Measurements from ENCODE around the gene OPCML.

The OPCML gene

DNA sequence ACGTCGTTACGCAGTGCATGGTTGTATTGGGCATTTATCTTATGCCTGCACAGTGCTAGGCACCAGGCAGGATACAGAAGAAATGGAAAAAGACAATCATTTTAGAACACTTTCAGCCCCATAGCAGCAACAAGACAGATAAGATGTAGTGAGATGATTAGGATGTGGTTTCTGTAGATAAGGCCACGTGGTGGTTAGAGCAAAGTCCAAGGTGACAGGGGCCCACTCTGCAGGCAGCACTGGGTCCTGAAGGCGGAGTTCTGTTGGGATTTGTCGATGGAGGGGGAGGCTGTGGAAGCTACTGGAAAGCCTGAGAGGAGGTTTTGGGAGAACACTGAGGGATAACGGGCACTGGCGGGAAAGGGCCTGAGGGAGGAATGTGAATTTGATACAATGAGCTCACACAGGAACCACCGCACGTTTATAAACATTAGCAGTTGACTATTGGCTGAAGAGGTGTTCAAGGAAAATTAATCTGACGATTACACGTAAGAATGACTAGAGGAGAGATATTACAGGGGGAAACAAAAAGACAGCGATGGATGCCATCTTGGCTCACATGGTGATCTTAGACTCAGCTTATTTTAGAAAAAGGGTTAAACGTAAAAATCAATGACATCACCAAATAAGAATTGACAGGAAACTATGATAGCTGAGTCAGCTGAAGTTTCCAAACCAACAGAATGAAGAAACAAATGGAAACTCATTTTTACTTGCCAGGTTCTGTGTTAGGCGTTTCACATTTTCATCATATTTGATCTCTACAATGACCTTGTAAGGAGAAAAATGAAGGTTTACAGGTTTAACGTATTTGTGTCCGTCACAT lies 551.0 kb downstream of the OPCML start:
- no peak overlapping the region for H2AFZ ChIP-seq (ENCODE audit: low read length)
- H3K27ac ChIP-seq (replicated peaks; ENCODE audit: low read length): no peak overlapping the region
- no peak overlapping the region for H3K4ac ChIP-seq (ENCODE audit: low read length)
- H3K18ac ChIP-seq (ENCODE audit: low read length): no peak overlapping the region
- H2BK5ac ChIP-seq (ENCODE audit: low read length): no peak overlapping the region
- H3K23ac ChIP-seq (ENCODE audit: low read depth, low read length, poor library complexity): no peak overlapping the region
- no peak overlapping the region for H4K8ac ChIP-seq (ENCODE audit: low read depth, low read length)
- H3K4me3 ChIP-seq (ENCODE audit: low read length in 2 of 2): no peak overlapping the region
- H3K4me1 ChIP-seq (ENCODE audit: control insufficient read depth in 2 of 2, insufficient read depth in 1 of 2, low read depth in 1 of 2, low read length in 2 of 2): peaks cover 0 to 9% of the 10 kb centered on the region in 2 donors
- no peak overlapping the region for H2BK12ac ChIP-seq (ENCODE audit: low read length)
- DNase-seq (ENCODE audit: low spot score): no peak
- no CpG with 5 or more reads among the region's 17 CpGs for WGBS, 2 donors (ENCODE audit: extremely low coverage in 2 of 2, insufficient read length in 2 of 2, insufficient replicate concordance in 1 of 2)
- no peaks in the 10 kb centered on the region for H3K36me3 ChIP-seq (replicated peaks in 1 of 2; ENCODE audit: control insufficient read depth in 2 of 2, insufficient read depth in 2 of 2, low read length in 2 of 2)
- no peaks in the 10 kb centered on the region for H3K27me3 ChIP-seq (ENCODE audit: control insufficient read depth in 3 of 3, insufficient read depth in 3 of 3, low read depth in 1 of 3, low read length in 3 of 3)
- H2AK5ac ChIP-seq (ENCODE audit: low read depth, low read length): no peak overlapping the region
- H2BK120ac ChIP-seq (ENCODE audit: low read depth, low read length): no peak overlapping the region
- no peaks in the 10 kb centered on the region for H3K79me1 ChIP-seq (ENCODE audit: low read depth, low read length)
- H4K91ac ChIP-seq (ENCODE audit: low read depth, low read length, poor library complexity): no peak overlapping the region
- no peak overlapping the region for H2BK15ac ChIP-seq (ENCODE audit: low read length)
- no peak overlapping the region for H3K4me2 ChIP-seq (ENCODE audit: insufficient read depth, low read length, poor library complexity, severe bottlenecking)
- no peak overlapping the region for H3K9ac ChIP-seq (ENCODE audit: low read depth, low read length, poor library complexity)
- H3K9me3 ChIP-seq (replicated peaks in 1 of 2; ENCODE audit: control insufficient read depth in 2 of 2, insufficient read depth in 1 of 2, low read depth in 1 of 2, low read length in 2 of 2): no peaks in the 10 kb centered on the region
- H3K14ac ChIP-seq (ENCODE audit: low read length): no peak overlapping the region

DNA sequence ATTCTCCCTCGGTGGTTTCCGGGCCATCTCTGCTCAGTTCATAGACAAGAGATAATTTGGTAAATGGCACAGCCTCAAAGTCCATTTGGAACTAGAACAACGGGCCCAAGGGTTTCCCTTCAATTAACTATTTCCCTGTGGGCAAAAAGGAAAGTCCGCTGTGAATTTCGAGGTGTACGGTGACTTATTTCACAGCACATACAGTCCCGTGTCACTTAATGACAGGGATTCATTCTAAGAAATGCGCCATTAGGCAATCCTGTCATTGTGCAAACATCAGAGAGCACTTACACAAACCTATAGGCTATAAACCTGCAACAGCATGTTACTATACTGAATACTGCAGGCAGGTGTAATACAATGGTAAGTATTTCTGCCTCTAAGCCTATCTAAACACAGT lies 551.6 kb downstream of the OPCML start:
- H2AK5ac ChIP-seq (ENCODE audit: low read depth, low read length): no peak overlapping the region
- H3K36me3 ChIP-seq (replicated peaks in 1 of 2; ENCODE audit: control insufficient read depth in 2 of 2, insufficient read depth in 2 of 2, low read length in 2 of 2): no peaks in the 10 kb centered on the region
- H4K91ac ChIP-seq (ENCODE audit: low read depth, low read length, poor library complexity): no peak overlapping the region
- H3K9ac ChIP-seq (ENCODE audit: low read depth, low read length, poor library complexity): no peak overlapping the region
- no peak overlapping the region for H3K27ac ChIP-seq (replicated peaks; ENCODE audit: low read length)
- H2AFZ ChIP-seq (ENCODE audit: low read length): no peak overlapping the region
- H3K23ac ChIP-seq (ENCODE audit: low read depth, low read length, poor library complexity): no peak overlapping the region
- no peak overlapping the region for H2BK15ac ChIP-seq (ENCODE audit: low read length)
- H2BK5ac ChIP-seq (ENCODE audit: low read length): no peak overlapping the region
- H4K8ac ChIP-seq (ENCODE audit: low read depth, low read length): no peak overlapping the region
- H3K9me3 ChIP-seq (replicated peaks in 1 of 2; ENCODE audit: control insufficient read depth in 2 of 2, insufficient read depth in 1 of 2, low read depth in 1 of 2, low read length in 2 of 2): no peaks in the 10 kb centered on the region
- H2BK120ac ChIP-seq (ENCODE audit: low read depth, low read length): no peak overlapping the region
- no peak overlapping the region for H3K4me2 ChIP-seq (ENCODE audit: insufficient read depth, low read length, poor library complexity, severe bottlenecking)
- H3K27me3 ChIP-seq (ENCODE audit: control insufficient read depth in 3 of 3, insufficient read depth in 3 of 3, low read depth in 1 of 3, low read length in 3 of 3): no peaks in the 10 kb centered on the region
- no peak overlapping the region for H2BK12ac ChIP-seq (ENCODE audit: low read length)
- no peaks in the 10 kb centered on the region for H3K79me1 ChIP-seq (ENCODE audit: low read depth, low read length)
- no peak overlapping the region for H3K14ac ChIP-seq (ENCODE audit: low read length)
- no CpG with 5 or more reads among the region's 8 CpGs for WGBS, 2 donors (ENCODE audit: extremely low coverage in 2 of 2, insufficient read length in 2 of 2, insufficient replicate concordance in 1 of 2)
- H3K4me1 ChIP-seq (ENCODE audit: control insufficient read depth in 2 of 2, insufficient read depth in 1 of 2, low read depth in 1 of 2, low read length in 2 of 2): peaks cover 0 to 9% of the 10 kb centered on the region in 2 donors
- no peak overlapping the region for H3K4ac ChIP-seq (ENCODE audit: low read length)
- H3K4me3 ChIP-seq (ENCODE audit: low read length in 2 of 2): no peak overlapping the region
- no peak for DNase-seq (ENCODE audit: low spot score)
- no peak overlapping the region for H3K18ac ChIP-seq (ENCODE audit: low read length)

DNA sequence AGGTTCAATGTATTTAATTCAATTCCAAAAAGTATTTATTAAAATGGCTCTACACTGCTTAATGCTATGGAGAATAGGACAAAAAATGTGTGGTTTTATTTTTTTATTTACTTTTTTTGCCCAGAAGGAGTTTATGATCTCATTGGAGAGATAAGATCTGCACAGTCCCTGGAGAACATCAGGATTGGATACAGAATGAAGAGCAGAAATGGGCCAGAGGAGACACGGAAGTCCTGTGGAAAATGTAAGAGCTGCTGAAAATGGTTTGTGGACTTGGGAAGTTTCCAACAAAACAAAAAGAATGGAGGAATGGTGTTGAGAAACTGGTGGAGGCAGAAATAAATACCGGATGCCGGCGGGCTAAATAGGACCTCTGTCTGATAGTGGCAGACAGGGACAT lies 554.6 kb downstream of the OPCML start:
- Histone ChIP-seq H3K9me3 (replicated peaks in 1 of 2; ENCODE audit: control insufficient read depth in 2 of 2, insufficient read depth in 1 of 2, low read depth in 1 of 2, low read length in 2 of 2) (no peaks in the 10 kb centered on the region), H3K4me1 (ENCODE audit: control insufficient read depth in 2 of 2, insufficient read depth in 1 of 2, low read depth in 1 of 2, low read length in 2 of 2) (peaks cover 0 to 2% of the 10 kb centered on the region in 2 donors), H2BK5ac (ENCODE audit: low read length) (no peak overlapping the region), H4K8ac (ENCODE audit: low read depth, low read length) (no peak overlapping the region), H3K4me2 (ENCODE audit: insufficient read depth, low read length, poor library complexity, severe bottlenecking) (no peak overlapping the region), H3K79me1 (ENCODE audit: low read depth, low read length) (no peaks in the 10 kb centered on the region), H3K23ac (ENCODE audit: low read depth, low read length, poor library complexity) (no peak overlapping the region), H4K91ac (ENCODE audit: low read depth, low read length, poor library complexity) (no peak overlapping the region), H3K18ac (ENCODE audit: low read length) (no peak overlapping the region), H3K27ac (replicated peaks; ENCODE audit: low read length) (no peak overlapping the region), H3K36me3 (replicated peaks in 1 of 2; ENCODE audit: control insufficient read depth in 2 of 2, insufficient read depth in 2 of 2, low read length in 2 of 2) (no peaks in the 10 kb centered on the region), H2BK12ac (ENCODE audit: low read length) (no peak overlapping the region), H3K27me3 (ENCODE audit: control insufficient read depth in 3 of 3, insufficient read depth in 3 of 3, low read depth in 1 of 3, low read length in 3 of 3) (no peaks in the 10 kb centered on the region), H2BK15ac (ENCODE audit: low read length) (no peak overlapping the region), H3K14ac (ENCODE audit: low read length) (no peak overlapping the region), H3K4me3 (ENCODE audit: low read length in 2 of 2) (no peak overlapping the region), H2BK120ac (ENCODE audit: low read depth, low read length) (no peak overlapping the region), H3K9ac (ENCODE audit: low read depth, low read length, poor library complexity) (no peak overlapping the region), H2AFZ (ENCODE audit: low read length) (no peak overlapping the region), H2AK5ac (ENCODE audit: low read depth, low read length) (no peak overlapping the region), H3K4ac (ENCODE audit: low read length) (no peak overlapping the region)
- WGBS, 2 donors (ENCODE audit: extremely low coverage in 2 of 2, insufficient read length in 2 of 2, insufficient replicate concordance in 1 of 2): no CpG with 5 or more reads among the region's 4 CpGs
- no peak for DNase-seq (ENCODE audit: low spot score)

DNA sequence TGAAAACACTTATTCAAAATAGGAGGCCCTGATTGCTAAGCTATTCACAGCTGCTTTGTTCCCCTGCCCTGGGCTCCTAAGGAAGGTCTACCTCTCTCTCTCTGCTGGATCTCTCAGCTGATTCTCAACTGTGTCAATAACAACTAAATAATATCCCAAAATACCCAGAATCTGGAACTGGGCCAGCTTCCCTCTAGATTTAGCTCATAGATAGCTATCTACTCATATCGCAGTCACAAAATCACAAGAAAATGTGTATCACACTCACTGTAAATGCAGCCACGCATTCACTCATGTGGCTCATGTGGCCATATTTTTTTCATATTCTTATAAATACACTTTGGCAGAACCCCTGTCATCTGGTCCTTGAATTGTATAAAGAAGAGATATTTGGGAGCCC lies 555.1 kb downstream of the OPCML start:
- no peak for DNase-seq (ENCODE audit: low spot score)
- no peak overlapping the region for H3K18ac ChIP-seq (ENCODE audit: low read length)
- H3K9me3 ChIP-seq (replicated peaks in 1 of 2; ENCODE audit: control insufficient read depth in 2 of 2, insufficient read depth in 1 of 2, low read depth in 1 of 2, low read length in 2 of 2): no peaks in the 10 kb centered on the region
- H3K36me3 ChIP-seq (replicated peaks in 1 of 2; ENCODE audit: control insufficient read depth in 2 of 2, insufficient read depth in 2 of 2, low read length in 2 of 2): no peaks in the 10 kb centered on the region
- H2AK5ac ChIP-seq (ENCODE audit: low read depth, low read length): no peak overlapping the region
- no peak overlapping the region for H3K27ac ChIP-seq (replicated peaks; ENCODE audit: low read length)
- no peak overlapping the region for H3K4me2 ChIP-seq (ENCODE audit: insufficient read depth, low read length, poor library complexity, severe bottlenecking)
- no peak overlapping the region for H2BK5ac ChIP-seq (ENCODE audit: low read length)
- no peak overlapping the region for H2AFZ ChIP-seq (ENCODE audit: low read length)
- no peak overlapping the region for H3K4me3 ChIP-seq (ENCODE audit: low read length in 2 of 2)
- WGBS, 2 donors (ENCODE audit: extremely low coverage in 2 of 2, insufficient read length in 2 of 2, insufficient replicate concordance in 1 of 2): no CpG with 5 or more reads among the region's 2 CpGs
- no peaks in the 10 kb centered on the region for H3K27me3 ChIP-seq (ENCODE audit: control insufficient read depth in 3 of 3, insufficient read depth in 3 of 3, low read depth in 1 of 3, low read length in 3 of 3)
- no peaks in the 10 kb centered on the region for H3K79me1 ChIP-seq (ENCODE audit: low read depth, low read length)
- H2BK15ac ChIP-seq (ENCODE audit: low read length): no peak overlapping the region
- H3K23ac ChIP-seq (ENCODE audit: low read depth, low read length, poor library complexity): no peak overlapping the region
- no peak overlapping the region for H3K9ac ChIP-seq (ENCODE audit: low read depth, low read length, poor library complexity)
- no peak overlapping the region for H2BK120ac ChIP-seq (ENCODE audit: low read depth, low read length)
- no peak overlapping the region for H4K91ac ChIP-seq (ENCODE audit: low read depth, low read length, poor library complexity)
- no peak overlapping the region for H3K4ac ChIP-seq (ENCODE audit: low read length)
- peaks cover 0 to 2% of the 10 kb centered on the region in 2 donors for H3K4me1 ChIP-seq (ENCODE audit: control insufficient read depth in 2 of 2, insufficient read depth in 1 of 2, low read depth in 1 of 2, low read length in 2 of 2)
- H3K14ac ChIP-seq (ENCODE audit: low read length): no peak overlapping the region
- no peak overlapping the region for H4K8ac ChIP-seq (ENCODE audit: low read depth, low read length)
- no peak overlapping the region for H2BK12ac ChIP-seq (ENCODE audit: low read length)
